ENCODE data around the gene RGS3.

- TF ChIP-seq, protein P1, sequence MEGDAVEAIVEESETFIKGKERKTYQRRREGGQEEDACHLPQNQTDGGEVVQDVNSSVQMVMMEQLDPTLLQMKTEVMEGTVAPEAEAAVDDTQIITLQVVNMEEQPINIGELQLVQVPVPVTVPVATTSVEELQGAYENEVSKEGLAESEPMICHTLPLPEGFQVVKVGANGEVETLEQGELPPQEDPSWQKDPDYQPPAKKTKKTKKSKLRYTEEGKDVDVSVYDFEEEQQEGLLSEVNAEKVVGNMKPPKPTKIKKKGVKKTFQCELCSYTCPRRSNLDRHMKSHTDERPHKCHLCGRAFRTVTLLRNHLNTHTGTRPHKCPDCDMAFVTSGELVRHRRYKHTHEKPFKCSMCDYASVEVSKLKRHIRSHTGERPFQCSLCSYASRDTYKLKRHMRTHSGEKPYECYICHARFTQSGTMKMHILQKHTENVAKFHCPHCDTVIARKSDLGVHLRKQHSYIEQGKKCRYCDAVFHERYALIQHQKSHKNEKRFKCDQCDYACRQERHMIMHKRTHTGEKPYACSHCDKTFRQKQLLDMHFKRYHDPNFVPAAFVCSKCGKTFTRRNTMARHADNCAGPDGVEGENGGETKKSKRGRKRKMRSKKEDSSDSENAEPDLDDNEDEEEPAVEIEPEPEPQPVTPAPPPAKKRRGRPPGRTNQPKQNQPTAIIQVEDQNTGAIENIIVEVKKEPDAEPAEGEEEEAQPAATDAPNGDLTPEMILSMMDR (IDR thresholded peaks at IDR 0.05 in 2 of 3, conservative IDR thresholded peaks at IDR 0.05 in 1 of 3; ENCODE audit: control insufficient read depth in 2 of 3, extremely low read depth in 1 of 3, insufficient read depth in 1 of 3, low read depth in 3 of 3, low read length in 3 of 3), result no peak
- TF ChIP-seq SRF (IDR thresholded peaks at IDR 0.05; ENCODE audit: low read depth in 2 of 2, low read length in 2 of 2) (no peak), FOXM1 (IDR thresholded peaks at IDR 0.05; ENCODE audit: low read depth, low read length) (no peak), CBX5 (IDR thresholded peaks at IDR 0.05; ENCODE audit: low read depth) (no peak), MTA3 (IDR thresholded peaks at IDR 0.05; ENCODE audit: borderline replicate concordance, low read length) (no peak), ETV6 (conservative IDR thresholded peaks at IDR 0.05 in 1 of 2, IDR thresholded peaks at IDR 0.05 in 1 of 2; ENCODE audit: borderline replicate concordance in 1 of 2, low read depth in 1 of 2) (no peak), KDM1A (IDR thresholded peaks at IDR 0.05; ENCODE audit: borderline replicate concordance) (no peak), JUND (IDR thresholded peaks at IDR 0.05; ENCODE audit: low read depth, low read length) (no peak)
- TF ChIP-seq, protein P2, sequence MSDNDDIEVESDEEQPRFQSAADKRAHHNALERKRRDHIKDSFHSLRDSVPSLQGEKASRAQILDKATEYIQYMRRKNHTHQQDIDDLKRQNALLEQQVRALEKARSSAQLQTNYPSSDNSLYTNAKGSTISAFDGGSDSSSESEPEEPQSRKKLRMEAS (IDR thresholded peaks at IDR 0.05; ENCODE audit: low read depth, low read length), result no peak
- TF ChIP-seq, protein P3, sequence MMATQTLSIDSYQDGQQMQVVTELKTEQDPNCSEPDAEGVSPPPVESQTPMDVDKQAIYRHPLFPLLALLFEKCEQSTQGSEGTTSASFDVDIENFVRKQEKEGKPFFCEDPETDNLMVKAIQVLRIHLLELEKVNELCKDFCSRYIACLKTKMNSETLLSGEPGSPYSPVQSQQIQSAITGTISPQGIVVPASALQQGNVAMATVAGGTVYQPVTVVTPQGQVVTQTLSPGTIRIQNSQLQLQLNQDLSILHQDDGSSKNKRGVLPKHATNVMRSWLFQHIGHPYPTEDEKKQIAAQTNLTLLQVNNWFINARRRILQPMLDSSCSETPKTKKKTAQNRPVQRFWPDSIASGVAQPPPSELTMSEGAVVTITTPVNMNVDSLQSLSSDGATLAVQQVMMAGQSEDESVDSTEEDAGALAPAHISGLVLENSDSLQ (IDR thresholded peaks at IDR 0.05), result no peak
These were observed 62.3 kb downstream of the RGS3 start for GRCh38 chr9:113525831-113526230.

Data from GM12878 (cell line).